Measurements from ENCODE around the gene UBE2D2. TPM values are rescaled to one million over a fixed set of nuclear protein-coding genes. Genes with fewer than 3 reads are reported as not detected.

Gene UBE2D2
- total RNA-seq, 4 donors from 2014 or later = 86.9 to 104 (median 91.5) TPM

GRCh38 chr5:139641116-139642080, 80.3 kb downstream of the UBE2D2 start:
- peaks cover 26 to 38% (median 34%) of the 10 kb centered on the region in 4 donors for H3K4me1 ChIP-seq
- no peak for TF ChIP-seq EP300 (IDR thresholded peaks at IDR 0.05)
- no peak for TF ChIP-seq CTCF (IDR thresholded peaks at IDR 0.05)
- TF ChIP-seq POLR2AphosphoS5 (IDR thresholded peaks at IDR 0.05) = no peak
- no peak for TF ChIP-seq POLR2A (IDR thresholded peaks at IDR 0.05; ENCODE audit: low read depth)
- no peaks in the 10 kb centered on the region for H3K9me3 ChIP-seq
- no peaks in the 10 kb centered on the region for H3K36me3 ChIP-seq
- no peaks in the 10 kb centered on the region for H3K27me3 ChIP-seq
- no peak overlapping the region for H3K4me3 ChIP-seq
- 85% methylated on average over 6 of the region's 6 CpGs for WGBS
- intact Hi-C loops (cut with DNase I) = no loop called here
- no peak for DNase-seq (ENCODE audit: extremely low spot score)
- H3K27ac ChIP-seq (replicated peaks in 1 of 4) = no peak overlapping the region

DNA sequence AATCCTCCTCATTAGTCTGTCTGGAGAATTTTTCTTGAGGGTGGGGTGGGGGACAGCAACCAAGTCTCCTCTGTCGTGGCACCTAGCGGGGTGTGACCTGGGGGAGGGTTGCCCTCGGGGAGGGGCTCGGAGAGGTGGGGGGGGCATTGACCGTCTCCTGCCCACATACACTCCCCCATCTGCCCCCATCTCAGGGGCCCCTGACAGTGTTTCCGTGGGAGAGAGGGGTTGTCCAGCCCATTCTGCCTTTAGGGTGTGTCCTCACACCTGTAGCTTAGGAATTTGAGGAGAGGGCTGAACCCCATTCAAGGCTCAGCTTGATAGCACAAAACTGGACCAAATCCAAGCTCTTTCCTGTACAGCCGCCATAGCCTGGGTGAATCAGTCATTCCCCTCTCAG, 81.1 kb downstream of the UBE2D2 start:
- Histone ChIP-seq H3K36me3 (no peaks in the 10 kb centered on the region), H3K9me3 (no peaks in the 10 kb centered on the region), H3K4me3 (no peak overlapping the region), H3K27me3 (no peaks in the 10 kb centered on the region), H3K4me1 (peaks cover 24 to 36% (median 32%) of the 10 kb centered on the region in 4 donors), H3K27ac (replicated peaks in 1 of 4) (no peak overlapping the region)
- no peak for TF ChIP-seq POLR2AphosphoS5 (IDR thresholded peaks at IDR 0.05)
- TF ChIP-seq EP300 (IDR thresholded peaks at IDR 0.05) = no peak
- no peak for TF ChIP-seq CTCF (IDR thresholded peaks at IDR 0.05)
- intact Hi-C loops (cut with DNase I) = no loop called here
- no peak for DNase-seq (ENCODE audit: extremely low spot score)
- 75% methylated on average over 7 of the region's 7 CpGs for WGBS

- Histone ChIP-seq H3K27ac (replicated peaks in 1 of 4) (no peak overlapping the region), H3K9me3 (no peaks in the 10 kb centered on the region), H3K4me1 (peaks cover 23 to 36% (median 32%) of the 10 kb centered on the region in 4 donors), H3K27me3 (no peaks in the 10 kb centered on the region), H3K4me3 (no peak overlapping the region), H3K36me3 (no peaks in the 10 kb centered on the region)
- intact Hi-C loops (cut with DNase I) = no loop called here
- TF ChIP-seq EP300 (IDR thresholded peaks at IDR 0.05) (no peak), POLR2AphosphoS5 (IDR thresholded peaks at IDR 0.05) (no peak), POLR2A (IDR thresholded peaks at IDR 0.05; ENCODE audit: low read depth) (no peak), CTCF (IDR thresholded peaks at IDR 0.05) (no peak)
- WGBS = 68% methylated on average over 13 of the region's 16 CpGs
- DNase-seq (ENCODE audit: extremely low spot score) = no peak
These were observed 82.0 kb downstream of the UBE2D2 start for GRCh38 chr5:139642891-139643871.

GRCh38 chr5:139644001-139644456, 82.9 kb downstream of the UBE2D2 start:
- TF ChIP-seq EP300 (IDR thresholded peaks at IDR 0.05) (no peak), CTCF (IDR thresholded peaks at IDR 0.05) (no peak), POLR2A (IDR thresholded peaks at IDR 0.05; ENCODE audit: low read depth) (no peak), POLR2AphosphoS5 (IDR thresholded peaks at IDR 0.05) (no peak)
- no peaks in the 10 kb centered on the region for H3K9me3 ChIP-seq
- no peak for DNase-seq (ENCODE audit: extremely low spot score)
- no peak overlapping the region for H3K27ac ChIP-seq (replicated peaks in 1 of 4)
- H3K4me3 ChIP-seq = no peak overlapping the region
- intact Hi-C loops (cut with DNase I) = no loop called here
- peaks cover 0 to under 1% (median 0%) of the 10 kb centered on the region in 4 donors for H3K27me3 ChIP-seq
- peaks cover 20 to 34% (median 26%) of the 10 kb centered on the region in 4 donors for H3K4me1 ChIP-seq
- WGBS = 86% methylated on average over 5 of the region's 5 CpGs
- no peaks in the 10 kb centered on the region for H3K36me3 ChIP-seq

Measured in esophagus muscularis mucosa (tissue), 4 donors.